GM10266 (cell line): ENCODE data around the gene RLF.
"Not testable (repeated sequence)": the region's sequence is repeated elsewhere in the genome, so short reads cannot be mapped to it uniquely, and the experiment has no call there.

Experiments used
- DNase-seq: peaks from one replicate; pipeline ENCODE4 v3.0.0; 2012; ENCODE audit errors: extremely low spot score
- CTCF ChIP-seq: IDR thresholded peaks from 2 replicates; pipeline ENCODE4 v1.5.1; 2012; ENCODE audit warnings: mild to moderate bottlenecking, low read depth; ENCODE audit not compliant: control insufficient read depth, insufficient read depth; ENCODE audit errors: missing control alignments

Gene RLF

GRCh38 chr1:40184193-40184592 is 23.0 kb downstream of the RLF start:
- no peak for TF ChIP-seq CTCF
- DNase-seq: no peak

GRCh38 chr1:40185951-40186864 is 25.0 kb downstream of the RLF start:
- no peak for TF ChIP-seq CTCF
- DNase-seq: peak; percentile 63

- no peak for DNase-seq
- no peak for TF ChIP-seq CTCF
Measured at GRCh38 chr1:40187399-40187798, 26.2 kb downstream of the RLF start.

- not testable (repeated sequence) for DNase-seq
Measured at GRCh38 chr1:40194639-40195038, 33.5 kb downstream of the RLF start.

GRCh38 chr1:40197656-40198055 is 36.5 kb downstream of the RLF start:
- no peak for DNase-seq
- no peak for TF ChIP-seq CTCF

GRCh38 chr1:40199126-40199525 is 37.9 kb downstream of the RLF start:
- TF ChIP-seq CTCF: no peak

GRCh38 chr1:40204856-40205255 is 43.7 kb downstream of the RLF start:
- no peak for DNase-seq

More at GRCh38 chr1:40199126-40199525, 37.9 kb downstream of the RLF start:
- no peak for DNase-seq

More at GRCh38 chr1:40204856-40205255, 43.7 kb downstream of the RLF start:
- TF ChIP-seq CTCF: no peak
